Prostate gland (tissue), 2 donors: ENCODE results near the gene PTPRM.

Experiments
- CTCF ChIP-seq, 4 experiments: fragments of 200-600 bp in 2 of 4; fragments of 450-650 bp in 2 of 4; sonication (generic) in 2 of 4; IDR thresholded peaks; 1 replicate in 3 of 4; 2 replicates in 1 of 4; pipeline ENCODE4 v1.5.1; 2016 to 2019; ENCODE audit warnings: antibody characterized with exemption in 4 of 4, mild to moderate bottlenecking in 2 of 4, moderate library complexity in 2 of 4
- POLR2A ChIP-seq: fragments of 450-650 bp; IDR thresholded peaks from one replicate; pipeline ENCODE4 v1.6.1; 2016; ENCODE audit warnings: antibody characterized with exemption, mild to moderate bottlenecking
- POLR2AphosphoS5 ChIP-seq: sonication (generic); formaldehyde crosslinking; IDR thresholded peaks from one replicate; pipeline ENCODE4 v1.6.1; 2017; ENCODE audit warnings: antibody characterized with exemption

DNA sequence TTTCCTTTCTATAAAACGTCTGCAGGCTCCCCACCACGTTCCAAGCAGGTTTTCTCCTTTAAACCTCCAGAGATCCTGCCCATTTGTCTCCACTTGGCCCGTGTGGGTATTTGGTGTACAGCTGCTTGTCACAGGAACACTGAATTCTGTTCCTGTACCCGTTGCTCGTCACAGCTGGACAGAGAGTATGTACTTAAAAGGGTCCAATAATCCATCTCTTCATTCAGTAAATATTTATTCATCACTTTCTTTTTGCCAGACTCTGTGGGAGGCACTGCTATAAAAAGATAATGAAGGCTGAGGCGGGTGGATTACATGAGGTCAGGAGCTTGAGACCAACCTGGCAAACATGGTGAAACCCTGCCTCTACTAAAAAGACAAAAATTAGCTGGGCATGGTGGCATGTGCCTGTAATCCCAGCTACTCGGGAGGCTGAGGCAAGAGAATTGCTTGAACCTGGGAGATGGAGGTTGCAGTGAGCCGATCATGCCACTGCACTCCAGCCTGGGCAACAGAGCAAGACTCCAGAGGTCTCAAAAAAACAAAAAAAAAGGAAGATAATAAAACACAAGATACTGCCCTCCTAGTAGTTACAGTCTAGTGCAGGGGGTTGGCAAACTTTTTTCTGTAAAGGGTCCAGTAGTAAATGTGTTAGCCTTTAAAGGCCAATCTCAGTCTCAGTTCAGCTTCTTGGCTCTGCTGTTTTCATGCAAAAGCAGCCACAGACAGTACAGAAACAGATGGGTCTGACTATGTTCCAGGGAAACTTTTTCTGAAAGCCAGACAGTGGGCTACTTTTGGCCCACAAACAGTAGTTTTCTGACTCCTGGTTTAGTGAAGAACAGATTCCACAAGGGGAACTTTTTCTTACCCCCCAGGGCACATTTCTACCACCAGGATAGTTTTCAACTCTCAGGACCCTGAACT lies 732.2 kb downstream of the PTPRM start:
- TF ChIP-seq CTCF (IDR thresholded peaks at IDR 0.05) (no peak), POLR2AphosphoS5 (peak; percentile 71), POLR2A (no peak)
